GM21390 (cell line): Measurements from ENCODE around the gene GYPE.
"Not testable (repeated sequence)": the region's sequence is repeated elsewhere in the genome, so short reads cannot be mapped to it uniquely, and the experiment has no call there.

Experiments used
- ATAC-seq: cut with Tn5 transposase; IDR thresholded peaks from one replicate; pipeline ENCODE4 v1.9.1; 2021; ENCODE audit not compliant: unreplicated experiment

The GYPE gene

GRCh38 chr4:143905440-143905839, at the start of gene GYPE:
TSS of gene GYPE (minus strand) at chr4:143905559. CDS start at chr4:143905507, 52 bp downstream.
- ATAC-seq, result not testable (repeated sequence)

GRCh38 chr4:143951458-143951972, 46.2 kb upstream of the GYPE start:
- ATAC-seq, result not testable (repeated sequence)

GRCh38 chr4:143950967-143951366, 45.6 kb upstream of the GYPE start:
- not testable (repeated sequence) for ATAC-seq

GRCh38 chr4:143950185-143950584, 44.8 kb upstream of the GYPE start:
- ATAC-seq, result not testable (repeated sequence)

GRCh38 chr4:143947493-143947892, 42.1 kb upstream of the GYPE start:
- ATAC-seq, result not testable (repeated sequence)

- ATAC-seq, result not testable (repeated sequence)
Measured at GRCh38 chr4:143940708-143941107, 35.3 kb upstream of the GYPE start.

GRCh38 chr4:143939528-143939927, 34.2 kb upstream of the GYPE start:
- ATAC-seq, result no peak

GRCh38 chr4:143938890-143939289, 33.5 kb upstream of the GYPE start:
- ATAC-seq, result not testable (repeated sequence)

GRCh38 chr4:143921181-143921580, 15.8 kb upstream of the GYPE start:
- no peak for ATAC-seq

GRCh38 chr4:143916485-143916884, 11.1 kb upstream of the GYPE start:
- not testable (repeated sequence) for ATAC-seq

- not testable (repeated sequence) for ATAC-seq
Measured at GRCh38 chr4:143912478-143912877, 7.1 kb upstream of the GYPE start.

GRCh38 chr4:143911528-143912417, 6.4 kb upstream of the GYPE start:
- ATAC-seq, result peak; percentile 62

GRCh38 chr4:143910906-143911305, 5.5 kb upstream of the GYPE start:
- not testable (repeated sequence) for ATAC-seq

GRCh38 chr4:143907811-143908210, 2.5 kb upstream of the GYPE start:
- peak; percentile 51 for ATAC-seq

- not testable (repeated sequence) for ATAC-seq
Measured at GRCh38 chr4:143904431-143904830, 928 bp downstream of the GYPE start.

- ATAC-seq, result not testable (repeated sequence)
Measured at GRCh38 chr4:143890323-143890722, 15.0 kb downstream of the GYPE start.

- ATAC-seq, result not testable (repeated sequence)
Measured at GRCh38 chr4:143888189-143888588, 17.2 kb downstream of the GYPE start.

GRCh38 chr4:143884965-143885364, 20.4 kb downstream of the GYPE start:
- not testable (repeated sequence) for ATAC-seq

GRCh38 chr4:143883529-143883928, 21.8 kb downstream of the GYPE start:
- no peak for ATAC-seq

GRCh38 chr4:143882892-143883291, 22.5 kb downstream of the GYPE start:
- ATAC-seq, result no peak

- not testable (repeated sequence) for ATAC-seq
Measured at GRCh38 chr4:143879561-143879960, 25.8 kb downstream of the GYPE start.

GRCh38 chr4:143875357-143875756, 30.0 kb downstream of the GYPE start:
- not testable (repeated sequence) for ATAC-seq
